GM10248 (cell line): ENCODE measurements around the gene CASZ1.

ENCODE experiments used
- CTCF ChIA-PET: fragments of 300-600 bp; sonication (Branson Sonifier 250); formaldehyde crosslinking; extraction: SDS; loops from one replicate; lab custom pipeline; 2021; ENCODE audit warnings: antibody characterized with exemption; lab: Yijun Ruan, JAX
- POLR2A ChIA-PET: fragments of 350-650 bp; sonication (Branson Sonifier 250); formaldehyde crosslinking; extraction: SDS; loops from one replicate; lab custom pipeline; 2020; ENCODE audit warnings: antibody characterized with exemption; lab: Yijun Ruan, JAX
- DNase-seq: peaks from one replicate; pipeline ENCODE4 v3.0.0; 2012; ENCODE audit errors: extremely low spot score
- TF ChIP-seq, protein P1 (sequence below): IDR thresholded peaks from 2 replicates; pipeline ENCODE4 v1.5.1; 2012; ENCODE audit warnings: mild to moderate bottlenecking, low read depth; ENCODE audit errors: extremely low read depth, missing control alignments, control extremely low read depth

Gene CASZ1

DNA sequence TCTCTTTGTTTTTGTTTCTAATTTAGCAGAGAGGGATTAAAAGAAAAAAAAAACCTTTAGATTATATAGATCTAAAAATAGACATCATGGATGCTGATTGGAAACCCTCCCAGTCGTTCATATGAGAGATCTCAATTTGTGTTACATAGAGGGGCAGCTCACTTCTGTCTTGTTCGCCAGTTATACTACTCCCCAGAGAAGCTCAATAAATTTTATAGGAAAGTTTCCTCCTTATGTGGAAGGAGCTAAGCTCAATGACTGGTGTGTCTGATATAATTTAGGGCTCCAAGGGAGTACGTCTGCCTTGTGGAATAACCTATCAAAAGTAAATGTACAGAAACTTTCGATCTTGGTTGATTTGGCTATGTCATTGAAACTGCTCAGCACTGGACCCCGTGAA, 204.1 kb downstream of the CASZ1 start:
- ChIA-PET POLR2A (no interaction called here), CTCF (no interaction called here)
- DNase-seq: no peak
- TF ChIP-seq, protein P1, sequence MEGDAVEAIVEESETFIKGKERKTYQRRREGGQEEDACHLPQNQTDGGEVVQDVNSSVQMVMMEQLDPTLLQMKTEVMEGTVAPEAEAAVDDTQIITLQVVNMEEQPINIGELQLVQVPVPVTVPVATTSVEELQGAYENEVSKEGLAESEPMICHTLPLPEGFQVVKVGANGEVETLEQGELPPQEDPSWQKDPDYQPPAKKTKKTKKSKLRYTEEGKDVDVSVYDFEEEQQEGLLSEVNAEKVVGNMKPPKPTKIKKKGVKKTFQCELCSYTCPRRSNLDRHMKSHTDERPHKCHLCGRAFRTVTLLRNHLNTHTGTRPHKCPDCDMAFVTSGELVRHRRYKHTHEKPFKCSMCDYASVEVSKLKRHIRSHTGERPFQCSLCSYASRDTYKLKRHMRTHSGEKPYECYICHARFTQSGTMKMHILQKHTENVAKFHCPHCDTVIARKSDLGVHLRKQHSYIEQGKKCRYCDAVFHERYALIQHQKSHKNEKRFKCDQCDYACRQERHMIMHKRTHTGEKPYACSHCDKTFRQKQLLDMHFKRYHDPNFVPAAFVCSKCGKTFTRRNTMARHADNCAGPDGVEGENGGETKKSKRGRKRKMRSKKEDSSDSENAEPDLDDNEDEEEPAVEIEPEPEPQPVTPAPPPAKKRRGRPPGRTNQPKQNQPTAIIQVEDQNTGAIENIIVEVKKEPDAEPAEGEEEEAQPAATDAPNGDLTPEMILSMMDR: no peak

DNA sequence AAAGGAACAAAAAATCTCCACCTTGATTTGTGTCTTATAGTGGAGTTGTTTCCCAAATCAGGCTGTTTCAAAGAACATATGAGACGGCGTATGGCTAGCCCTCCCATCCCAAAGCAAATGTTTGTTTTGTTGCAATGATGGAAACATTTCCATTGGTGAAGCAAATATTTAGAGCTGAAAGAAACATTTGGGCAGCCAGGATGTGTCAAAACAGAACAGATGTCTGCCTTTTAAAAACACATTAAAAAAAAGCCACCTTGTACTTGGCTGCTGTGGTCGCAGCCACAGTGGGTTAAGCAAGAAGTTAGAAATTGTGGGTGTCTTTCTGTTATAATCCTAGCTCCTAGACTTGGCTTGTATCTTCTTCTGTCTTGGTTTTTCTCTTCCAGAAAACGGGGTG, 205.4 kb downstream of the CASZ1 start:
- ChIA-PET CTCF (interaction anchor here (1.6 kb wide), 1 partner anchor 10 kb away, joined by 4 read pairs; no protein-coding TSS in a partner anchor), POLR2A (no interaction called here)
- TF ChIP-seq, protein P1: no peak
- DNase-seq: no peak

DNA sequence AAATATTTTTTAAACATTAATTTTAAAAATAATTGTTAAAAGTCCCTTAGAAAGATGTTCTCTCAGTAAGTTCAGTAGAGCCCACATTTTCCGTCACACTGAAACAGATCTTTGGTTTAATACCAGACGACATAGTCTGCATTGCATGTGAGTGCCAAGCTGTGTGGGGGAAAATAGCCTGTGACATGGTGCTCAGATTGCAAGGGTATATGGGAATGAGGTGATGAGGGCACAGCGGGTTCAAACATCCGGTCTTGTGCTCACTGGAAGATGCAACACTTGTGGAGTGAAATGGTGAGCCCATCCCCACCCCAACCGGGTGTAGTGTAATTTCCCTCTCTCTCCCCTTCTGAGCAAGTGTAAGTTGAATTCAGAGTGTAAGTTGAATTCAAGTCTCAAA, 207.4 kb downstream of the CASZ1 start:
- TF ChIP-seq, protein P1: no peak
- DNase-seq: no peak
- ChIA-PET CTCF (interaction anchor here (1.1 kb wide), 1 partner anchor 13 kb away, joined by 3 read pairs; no protein-coding TSS in a partner anchor), POLR2A (no interaction called here)

DNA sequence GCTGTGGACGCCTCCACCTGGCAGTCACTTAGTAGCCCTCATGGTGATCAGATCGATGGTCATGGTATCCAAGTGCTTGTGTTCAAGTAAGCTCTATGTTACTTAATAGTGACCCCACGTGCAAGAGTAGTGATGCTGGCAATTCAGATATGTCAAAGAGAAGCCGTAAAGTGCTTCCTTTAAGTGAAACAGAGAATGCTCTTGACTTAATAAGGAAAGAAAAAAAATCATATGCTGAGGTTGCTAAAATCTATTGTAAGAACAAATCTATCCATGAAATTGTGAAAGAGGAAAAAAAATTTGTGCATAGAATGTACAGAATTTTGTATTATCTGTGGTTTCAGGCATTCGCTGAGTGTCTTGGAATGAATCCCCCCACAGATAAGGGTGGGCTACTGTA, 207.8 kb downstream of the CASZ1 start:
- ChIA-PET POLR2A (no interaction called here), CTCF (interaction anchor here (1.1 kb wide), 1 partner anchor 13 kb away, joined by 3 read pairs; no protein-coding TSS in a partner anchor)
- DNase-seq: no peak
- TF ChIP-seq, protein P1: no peak
